Activated T-cell treated with anti-CD3 and anti-CD28 coated beads, Interleukin-2, amount 50 U/mL, for 24 hours (primary cell): ENCODE results near the gene ZNF506.
"Not testable (repeated sequence)": the region's sequence is repeated elsewhere in the genome, so short reads cannot be mapped to it uniquely, and the experiment has no call there.

ENCODE experiments used
- DNase-seq: peaks from one replicate; pipeline ENCODE4 v3.0.0-alpha.2; 2020
- H3K27ac Mint-ChIP-seq: 2 replicates; pipeline ENCODE4 v1.8.0; 2020; ENCODE audit warnings: mild to moderate bottlenecking, mixed read lengths
- H3K27me3 Mint-ChIP-seq: 2 replicates; pipeline ENCODE4 v1.8.0; 2020; ENCODE audit warnings: mixed read lengths
- H3K36me3 Mint-ChIP-seq: 2 replicates; pipeline ENCODE4 v1.8.0; 2020; ENCODE audit warnings: low read depth, mixed read lengths
- H3K4me1 Mint-ChIP-seq: 2 replicates; pipeline ENCODE4 v1.8.0; 2020; ENCODE audit warnings: low read depth, mixed read lengths
- H3K4me3 Mint-ChIP-seq: 2 replicates; pipeline ENCODE4 v1.8.0; 2020; ENCODE audit warnings: mild to moderate bottlenecking, moderate library complexity, mixed read lengths
- H3K9me3 Mint-ChIP-seq: 2 replicates; pipeline ENCODE4 v1.8.0; 2020; ENCODE audit warnings: mixed read lengths

The ZNF506 gene

GRCh38 chr19:19743921-19744320 is 77.6 kb downstream of the ZNF506 start:
- not testable (repeated sequence) for H3K27ac Mint-ChIP-seq

GRCh38 chr19:19743176-19743575 is 78.4 kb downstream of the ZNF506 start:
- no peaks in the 10 kb centered on the region for H3K27me3 Mint-ChIP-seq
- DNase-seq = no peak
- H3K27ac Mint-ChIP-seq = no peak overlapping the region
- no peak overlapping the region for H3K4me3 Mint-ChIP-seq
- no peaks in the 10 kb centered on the region for H3K4me1 Mint-ChIP-seq
- H3K36me3 Mint-ChIP-seq = no peaks in the 10 kb centered on the region
- no peaks in the 10 kb centered on the region for H3K9me3 Mint-ChIP-seq

More at GRCh38 chr19:19743921-19744320, 77.6 kb downstream of the ZNF506 start:
- not testable (repeated sequence) for H3K9me3 Mint-ChIP-seq, DNase-seq, H3K4me3 Mint-ChIP-seq, H3K36me3 Mint-ChIP-seq, H3K4me1 Mint-ChIP-seq, H3K27me3 Mint-ChIP-seq

- Mint-ChIP-seq H3K9me3 (no peaks in the 10 kb centered on the region), H3K4me3 (no peak overlapping the region), H3K27ac (no peak overlapping the region), H3K4me1 (no peaks in the 10 kb centered on the region), H3K36me3 (no peaks in the 10 kb centered on the region), H3K27me3 (no peaks in the 10 kb centered on the region)
- no peak for DNase-seq
These were observed 78.8 kb downstream of the ZNF506 start for GRCh38 chr19:19742773-19743172.
